BE2C (cell line): ENCODE data around the gene TENM4.

ENCODE experiments used
- DNase-seq: peaks from one replicate; pipeline ENCODE4 v3.0.0-alpha.2; 2020
- H3K27me3 ChIP-seq: fragments of 250-450 bp; sonication (Bioruptor Pico); 2 replicates; pipeline ENCODE4 v1.5.1; 2020; ENCODE audit warnings: mild to moderate bottlenecking
- H3K36me3 ChIP-seq: fragments of 250-450 bp; sonication (Bioruptor Pico); 2 replicates; pipeline ENCODE4 v1.5.1; 2020; ENCODE audit warnings: mild to moderate bottlenecking
- H3K4me1 ChIP-seq: fragments of 250-450 bp; sonication (Bioruptor Pico); 2 replicates; pipeline ENCODE4 v1.5.1; 2020
- H3K4me3 ChIP-seq: 2 replicates; pipeline ENCODE4 v1.5.1; 2011; ENCODE audit warnings: low read depth, low read length
- H3K9me3 ChIP-seq: fragments of 250-450 bp; sonication (Bioruptor Pico); 2 replicates; pipeline ENCODE4 v1.5.1; 2020
- CTCF ChIP-seq: IDR thresholded peaks from 2 replicates; pipeline ENCODE4 v1.5.1; 2012; ENCODE audit warnings: mild to moderate bottlenecking, low read depth, low read length

The TENM4 gene

GRCh38 chr11:78748918-78749690, 691.7 kb downstream of the TENM4 start:
- DNase-seq: peak; percentile 74
- peak overlapping the region; percentile 19; the same call in 1 of the 2 replicates for H3K4me3 ChIP-seq
- H3K4me1 ChIP-seq: peaks cover 29% of the 10 kb centered on the region
- peaks cover 29% of the 10 kb centered on the region for H3K36me3 ChIP-seq
- TF ChIP-seq CTCF: peak; percentile 19; the same call in 1 of the 2 replicates
- no peaks in the 10 kb centered on the region for H3K27me3 ChIP-seq
- H3K9me3 ChIP-seq: no peaks in the 10 kb centered on the region

- H3K36me3 ChIP-seq: peaks cover 17% of the 10 kb centered on the region
- no peaks in the 10 kb centered on the region for H3K27me3 ChIP-seq
- no peak for TF ChIP-seq CTCF
- H3K4me1 ChIP-seq: peaks cover 50% of the 10 kb centered on the region
- H3K4me3 ChIP-seq: no peak overlapping the region
- no peak for DNase-seq
- H3K9me3 ChIP-seq: no peaks in the 10 kb centered on the region
Measured at GRCh38 chr11:78744949-78745348, 695.9 kb downstream of the TENM4 start.

- no peaks in the 10 kb centered on the region for H3K9me3 ChIP-seq
- no peaks in the 10 kb centered on the region for H3K27me3 ChIP-seq
- no peak overlapping the region for H3K4me3 ChIP-seq
- peaks cover 51% of the 10 kb centered on the region for H3K4me1 ChIP-seq
- peaks cover 17% of the 10 kb centered on the region for H3K36me3 ChIP-seq
- DNase-seq: no peak
- no peak for TF ChIP-seq CTCF
Measured at GRCh38 chr11:78744202-78744601, 696.6 kb downstream of the TENM4 start.

- no peaks in the 10 kb centered on the region for H3K9me3 ChIP-seq
- peaks cover 36% of the 10 kb centered on the region for H3K4me1 ChIP-seq
- H3K4me3 ChIP-seq: no peak overlapping the region
- no peak; the same call in 1 of the 2 replicates for TF ChIP-seq CTCF
- H3K36me3 ChIP-seq: peaks cover 28% of the 10 kb centered on the region
- DNase-seq: peak; percentile 57
- H3K27me3 ChIP-seq: no peaks in the 10 kb centered on the region
Measured at GRCh38 chr11:78742430-78742829, 698.4 kb downstream of the TENM4 start.

- H3K36me3 ChIP-seq: peaks cover 25% of the 10 kb centered on the region
- DNase-seq: no peak
- H3K27me3 ChIP-seq: no peaks in the 10 kb centered on the region
- no peak overlapping the region for H3K4me3 ChIP-seq
- H3K4me1 ChIP-seq: peaks cover 36% of the 10 kb centered on the region
- no peaks in the 10 kb centered on the region for H3K9me3 ChIP-seq
- no peak for TF ChIP-seq CTCF
Measured at GRCh38 chr11:78741741-78742140, 699.1 kb downstream of the TENM4 start.
